HG03432 (cell line): ENCODE results near the gene VEGFA.

Experiments used
- ATAC-seq: cut with Tn5 transposase; IDR thresholded peaks from one replicate; pipeline ENCODE4 v1.9.1; 2021; ENCODE audit warnings: mild to moderate bottlenecking, moderate library complexity; ENCODE audit not compliant: unreplicated experiment

Gene VEGFA

GRCh38 chr6:43771858-43772680 is 2.1 kb downstream of the VEGFA start:
- ATAC-seq: peak; percentile 18

- no peak for ATAC-seq
These were observed 2.7 kb downstream of the VEGFA start for GRCh38 chr6:43772681-43773049.

GRCh38 chr6:43773050-43773979 is 3.3 kb downstream of the VEGFA start:
- ATAC-seq: no peak

- no peak for ATAC-seq
These were observed 4.2 kb downstream of the VEGFA start for GRCh38 chr6:43773980-43774775.

GRCh38 chr6:43774776-43775534 is 4.9 kb downstream of the VEGFA start:
- ATAC-seq: no peak

- no peak for ATAC-seq
These were observed 5.5 kb downstream of the VEGFA start for GRCh38 chr6:43775535-43775885.

- no peak for ATAC-seq
These were observed 6.2 kb downstream of the VEGFA start for GRCh38 chr6:43776115-43776798.

GRCh38 chr6:43776799-43777776 is 7.1 kb downstream of the VEGFA start:
- no peak for ATAC-seq

GRCh38 chr6:43778131-43778855 is 8.3 kb downstream of the VEGFA start:
- no peak for ATAC-seq

GRCh38 chr6:43778976-43779851 is 9.2 kb downstream of the VEGFA start:
- no peak for ATAC-seq

GRCh38 chr6:43779852-43780236 is 9.8 kb downstream of the VEGFA start:
- no peak for ATAC-seq

- ATAC-seq: no peak
These were observed 10.3 kb downstream of the VEGFA start for GRCh38 chr6:43780293-43780692.

- ATAC-seq: no peak
These were observed 11.2 kb downstream of the VEGFA start for GRCh38 chr6:43780941-43781928.

- no peak for ATAC-seq
These were observed 12.1 kb downstream of the VEGFA start for GRCh38 chr6:43781941-43782704.
